H9 (cell line): Measurements from ENCODE around the gene KLC1. TPM values are rescaled to one million over a fixed set of nuclear protein-coding genes. Genes with fewer than 3 reads are reported as not detected.

ENCODE experiments used
- DNase-seq: peaks from one replicate; pipeline ENCODE4 v3.0.0-alpha.2; 2017
- H2AFZ ChIP-seq: one replicate; pipeline ENCODE4 v1.6.1; 2013; ENCODE audit warnings: mild to moderate bottlenecking, low read length, control low read depth, moderate library complexity
- H2AK5ac ChIP-seq: 2 replicates; pipeline ENCODE4 v1.6.1; 2013; ENCODE audit warnings: low read length, control low read depth, mixed read lengths; ENCODE audit not compliant: insufficient read length
- H2BK120ac ChIP-seq: one replicate; pipeline ENCODE4 v1.6.1; 2013; ENCODE audit warnings: low read depth, mild to moderate bottlenecking, low read length, control low read depth, inconsistent platforms; ENCODE audit not compliant: poor library complexity, severe bottlenecking
- H2BK12ac ChIP-seq: 2 replicates; pipeline ENCODE4 v1.6.1; 2013; ENCODE audit warnings: low read length, control low read depth, mixed read lengths, low read depth; ENCODE audit not compliant: insufficient read length
- H2BK15ac ChIP-seq: 2 replicates; pipeline ENCODE4 v1.6.1; 2013; ENCODE audit warnings: low read depth, low read length, control low read depth
- H2BK20ac ChIP-seq: one replicate; pipeline ENCODE4 v1.6.1; 2013; ENCODE audit warnings: low read depth, mild to moderate bottlenecking, low read length, control low read depth, inconsistent platforms; ENCODE audit not compliant: poor library complexity, severe bottlenecking
- H2BK5ac ChIP-seq: 2 replicates; pipeline ENCODE4 v1.6.1; 2013; ENCODE audit warnings: low read length, control low read depth, mixed read lengths; ENCODE audit not compliant: insufficient read length
- H3K14ac ChIP-seq: 2 replicates; pipeline ENCODE4 v1.6.1; 2013; ENCODE audit warnings: low read length, control low read depth; ENCODE audit not compliant: insufficient read depth
- H3K18ac ChIP-seq: 2 replicates; pipeline ENCODE4 v1.6.1; 2013; ENCODE audit warnings: low read depth, mild to moderate bottlenecking, mixed read lengths, low read length, control low read depth; ENCODE audit not compliant: insufficient read length
- H3K23ac ChIP-seq: 2 replicates; pipeline ENCODE4 v1.6.1; 2013; ENCODE audit warnings: low read length, control low read depth, mixed read lengths, low read depth; ENCODE audit not compliant: insufficient read length
- H3K23me2 ChIP-seq: 2 replicates; pipeline ENCODE4 v1.6.1; 2013; ENCODE audit warnings: low read depth, mild to moderate bottlenecking, mixed read lengths, low read length, control low read depth; ENCODE audit not compliant: insufficient read length, poor library complexity, severe bottlenecking
- H3K27ac ChIP-seq: 2 replicates; pipeline ENCODE4 v1.5.1; 2013; ENCODE audit warnings: low read length, control low read depth, mixed read lengths, low read depth; ENCODE audit not compliant: insufficient read length
- H3K27me3 ChIP-seq: 2 replicates; pipeline ENCODE4 v1.6.1; 2013; ENCODE audit warnings: low read length, control low read depth, inconsistent platforms; ENCODE audit not compliant: insufficient read depth
- H3K4ac ChIP-seq: 2 replicates; pipeline ENCODE4 v1.6.1; 2013; ENCODE audit warnings: low read depth, mild to moderate bottlenecking, control low read depth, inconsistent platforms, low read length, moderate library complexity
- H3K4me1 ChIP-seq: 2 replicates; pipeline ENCODE4 v1.6.1; 2013; ENCODE audit warnings: low read length, control low read depth, inconsistent platforms; ENCODE audit not compliant: insufficient read depth
- H3K4me2 ChIP-seq: 2 replicates; pipeline ENCODE4 v1.6.1; 2013; ENCODE audit warnings: low read length, control low read depth, mixed read lengths; ENCODE audit not compliant: insufficient read length, insufficient read depth
- H3K56ac ChIP-seq: 2 replicates; pipeline ENCODE4 v1.6.1; 2013; ENCODE audit warnings: low read depth, mild to moderate bottlenecking, mixed read lengths, low read length, control low read depth; ENCODE audit not compliant: insufficient read length
- H3K79me1 ChIP-seq: 2 replicates; pipeline ENCODE4 v1.6.1; 2013; ENCODE audit warnings: low read depth, mild to moderate bottlenecking, moderate library complexity, low read length, control low read depth, inconsistent platforms; ENCODE audit not compliant: insufficient read depth, poor library complexity, severe bottlenecking
- H3K79me2 ChIP-seq: 2 replicates; pipeline ENCODE4 v1.6.1; 2013; ENCODE audit warnings: low read length, control low read depth, inconsistent platforms; ENCODE audit not compliant: insufficient read depth
- H3K9ac ChIP-seq: 2 replicates; pipeline ENCODE4 v1.6.1; 2013; ENCODE audit warnings: low read length, control low read depth, mixed read lengths; ENCODE audit not compliant: insufficient read length; ENCODE audit errors: extremely low read depth
- H3K9me3 ChIP-seq: one replicate; pipeline ENCODE4 v1.6.1; 2013; ENCODE audit warnings: low read depth, low read length, inconsistent platforms; ENCODE audit not compliant: control insufficient read depth
- H3T11ph ChIP-seq: one replicate; pipeline ENCODE4 v1.6.1; 2013; ENCODE audit warnings: mild to moderate bottlenecking, low read length, control low read depth, inconsistent platforms
- H4K20me1 ChIP-seq: one replicate; pipeline ENCODE4 v1.6.1; 2013; ENCODE audit not compliant: control insufficient read depth, insufficient read length, insufficient read depth
- H4K5ac ChIP-seq: 2 replicates; pipeline ENCODE4 v1.6.1; 2013; ENCODE audit warnings: low read depth, mild to moderate bottlenecking, mixed read lengths, low read length, control low read depth; ENCODE audit not compliant: insufficient read length
- H4K8ac ChIP-seq: replicated peaks from 2 replicates; pipeline ENCODE4 v1.6.1; 2013; ENCODE audit warnings: low read length, control low read depth, mixed read lengths, low read depth; ENCODE audit not compliant: insufficient read length
- H4K91ac ChIP-seq: 2 replicates; pipeline ENCODE4 v1.6.1; 2013; ENCODE audit warnings: low read depth, mild to moderate bottlenecking, moderate library complexity, mixed read lengths, low read length, control low read depth; ENCODE audit not compliant: insufficient read length
- H3K27ac Mint-ChIP-seq, 3 experiments: 2 replicates in 2 of 3; 3 replicates in 1 of 3; pipeline ENCODE4 v1.8.0; 2020 to 2021; ENCODE audit warnings: mixed read lengths in 3 of 3, mild to moderate bottlenecking in 1 of 3, moderate library complexity in 1 of 3
- H3K27me3 Mint-ChIP-seq: 2 replicates; pipeline ENCODE4 v1.8.0; 2021; ENCODE audit warnings: low read depth, mild to moderate bottlenecking, moderate library complexity, mixed read lengths
- H3K36me3 Mint-ChIP-seq, 3 experiments: 2 replicates in 2 of 3; 3 replicates in 1 of 3; pipeline ENCODE4 v1.8.0; 2020 to 2021; ENCODE audit warnings: low read depth in 3 of 3, mixed read lengths in 3 of 3; ENCODE audit not compliant: insufficient read depth in 1 of 3
- H3K4me1 Mint-ChIP-seq, 2 experiments: 2 replicates each; pipeline ENCODE4 v1.8.0; 2020; ENCODE audit warnings: mixed read lengths in 2 of 2
- H3K4me3 Mint-ChIP-seq, 2 experiments: 2 replicates in 1 of 2; 3 replicates in 1 of 2; pipeline ENCODE4 v1.8.0; 2020 to 2021; ENCODE audit warnings: mild to moderate bottlenecking in 2 of 2, mixed read lengths in 2 of 2, moderate library complexity in 1 of 2
- H3K9me3 Mint-ChIP-seq, 2 experiments: 2 replicates in 1 of 2; 3 replicates in 1 of 2; pipeline ENCODE4 v1.8.0; 2020; ENCODE audit warnings: mild to moderate bottlenecking in 2 of 2, mixed read lengths in 2 of 2, moderate library complexity in 1 of 2
- WGBS: extraction: QIAGEN DNeasy Blood & Tissue Kit; methylation state at CpG from one replicate; pipeline ENCODE4 v1.1.7; 2013; ENCODE audit warnings: missing lambda C conversion rate, low lambda C conversion rate, mixed read lengths; ENCODE audit not compliant: insufficient read length; ENCODE audit errors: extremely low coverage; 5-methylcytosine and 5-hydroxymethylcytosine counted together
- total RNA-seq: library from RNA; stranded (reverse); gene quantifications from 2 replicates; pipeline ENCODE4 v1.2.1, GENCODE V29; 2021
- TF ChIP-seq, protein P1 (sequence below): fragments of 200-600 bp; sonication (generic); conservative IDR thresholded peaks from 3 replicates; pipeline ENCODE4 v1.8.0; 2021; ENCODE audit warnings: antibody characterized with exemption, mild to moderate bottlenecking

The KLC1 gene
- total RNA-seq, 1 experiment from 2014 or later: 143 TPM

DNA sequence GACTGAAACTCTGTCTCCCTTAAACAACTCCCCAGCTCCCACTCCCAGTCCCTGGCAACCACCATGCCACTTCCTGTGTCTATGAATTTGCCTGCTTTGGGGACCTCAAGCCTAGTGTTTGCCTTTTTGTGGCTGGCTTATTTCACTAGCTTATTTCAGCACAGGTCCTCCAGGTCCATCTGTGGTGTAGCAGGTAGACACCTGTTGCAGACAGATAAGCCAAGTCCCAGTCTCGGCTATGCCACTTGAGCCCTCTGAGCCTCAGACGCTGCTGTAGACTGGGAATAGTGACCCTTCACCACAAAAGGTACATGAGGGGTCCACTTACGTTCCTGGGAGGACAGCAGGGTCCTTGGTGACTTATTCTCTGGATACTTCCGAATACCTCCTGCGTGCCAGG lies 24.4 kb upstream of the KLC1 start:
- Histone ChIP-seq H3K79me1 (no peaks in the 10 kb centered on the region), H2BK15ac (no peak overlapping the region), H3K18ac (no peak overlapping the region), H3K27ac (no peak overlapping the region), H2AK5ac (no peak overlapping the region), H4K5ac (no peak overlapping the region), H4K20me1 (no peaks in the 10 kb centered on the region), H2BK20ac (no peak overlapping the region), H3K23me2 (peaks cover 2% of the 10 kb centered on the region), H4K91ac (no peak overlapping the region), H4K8ac (no peak overlapping the region), H3K79me2 (no peaks in the 10 kb centered on the region), H3K4ac (no peak overlapping the region), H3K9ac (no peak overlapping the region), H3K56ac (no peak overlapping the region), H3T11ph (no peak overlapping the region), H3K23ac (no peak overlapping the region), H3K4me1 (no peaks in the 10 kb centered on the region), H3K4me2 (no peak overlapping the region), H3K14ac (no peak overlapping the region), H2BK12ac (no peak overlapping the region), H3K27me3 (no peaks in the 10 kb centered on the region), H2BK120ac (no peak overlapping the region), H2AFZ (no peak overlapping the region), H2BK5ac (no peak overlapping the region), H3K9me3 (no peaks in the 10 kb centered on the region)
- H3K4me3 Mint-ChIP-seq: no peak overlapping the region
- TF ChIP-seq, protein P1, sequence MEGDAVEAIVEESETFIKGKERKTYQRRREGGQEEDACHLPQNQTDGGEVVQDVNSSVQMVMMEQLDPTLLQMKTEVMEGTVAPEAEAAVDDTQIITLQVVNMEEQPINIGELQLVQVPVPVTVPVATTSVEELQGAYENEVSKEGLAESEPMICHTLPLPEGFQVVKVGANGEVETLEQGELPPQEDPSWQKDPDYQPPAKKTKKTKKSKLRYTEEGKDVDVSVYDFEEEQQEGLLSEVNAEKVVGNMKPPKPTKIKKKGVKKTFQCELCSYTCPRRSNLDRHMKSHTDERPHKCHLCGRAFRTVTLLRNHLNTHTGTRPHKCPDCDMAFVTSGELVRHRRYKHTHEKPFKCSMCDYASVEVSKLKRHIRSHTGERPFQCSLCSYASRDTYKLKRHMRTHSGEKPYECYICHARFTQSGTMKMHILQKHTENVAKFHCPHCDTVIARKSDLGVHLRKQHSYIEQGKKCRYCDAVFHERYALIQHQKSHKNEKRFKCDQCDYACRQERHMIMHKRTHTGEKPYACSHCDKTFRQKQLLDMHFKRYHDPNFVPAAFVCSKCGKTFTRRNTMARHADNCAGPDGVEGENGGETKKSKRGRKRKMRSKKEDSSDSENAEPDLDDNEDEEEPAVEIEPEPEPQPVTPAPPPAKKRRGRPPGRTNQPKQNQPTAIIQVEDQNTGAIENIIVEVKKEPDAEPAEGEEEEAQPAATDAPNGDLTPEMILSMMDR: no peak
- 0 out of 7 replicates have a peak overlapping the region, but pooled peaks of 1 of the 3 experiments have one; percentile 20 for H3K27ac Mint-ChIP-seq
- peaks cover 0 to 2% (median 1%) of the 10 kb centered on the region in 3 experiments; a peak in 3 of 7 replicates for H3K36me3 Mint-ChIP-seq
- WGBS: no CpG with 5 or more reads among the region's 5 CpGs
- H3K4me1 Mint-ChIP-seq: peaks cover 17% of the 10 kb centered on the region in 2 experiments
- DNase-seq: no peak
- peaks cover 3 to 6% of the 10 kb centered on the region in 2 experiments for H3K9me3 Mint-ChIP-seq
- H3K27me3 Mint-ChIP-seq: peaks cover 36% of the 10 kb centered on the region
